PFSK-1 (cell line): ENCODE results near the gene ERVW-1.

ENCODE experiments used
- POLR2AphosphoS5 ChIP-seq: IDR thresholded peaks from 2 replicates; pipeline ENCODE4 v1.6.1; 2012; ENCODE audit warnings: low read depth, mild to moderate bottlenecking, control low read depth, low read length, moderate library complexity
- TF ChIP-seq, protein P1 (sequence below), 2 experiments: IDR thresholded peaks; 2 replicates each; pipeline versions ENCODE4 v1.6.1 to v1.8.0; 2011 to 2012; ENCODE audit warnings: low read depth in 2 of 2, low read length in 2 of 2, control low read depth in 1 of 2, inconsistent platforms in 1 of 2, mild to moderate bottlenecking in 1 of 2, moderate library complexity in 1 of 2; ENCODE audit not compliant: insufficient read depth in 1 of 2

- TF ChIP-seq, protein P1, sequence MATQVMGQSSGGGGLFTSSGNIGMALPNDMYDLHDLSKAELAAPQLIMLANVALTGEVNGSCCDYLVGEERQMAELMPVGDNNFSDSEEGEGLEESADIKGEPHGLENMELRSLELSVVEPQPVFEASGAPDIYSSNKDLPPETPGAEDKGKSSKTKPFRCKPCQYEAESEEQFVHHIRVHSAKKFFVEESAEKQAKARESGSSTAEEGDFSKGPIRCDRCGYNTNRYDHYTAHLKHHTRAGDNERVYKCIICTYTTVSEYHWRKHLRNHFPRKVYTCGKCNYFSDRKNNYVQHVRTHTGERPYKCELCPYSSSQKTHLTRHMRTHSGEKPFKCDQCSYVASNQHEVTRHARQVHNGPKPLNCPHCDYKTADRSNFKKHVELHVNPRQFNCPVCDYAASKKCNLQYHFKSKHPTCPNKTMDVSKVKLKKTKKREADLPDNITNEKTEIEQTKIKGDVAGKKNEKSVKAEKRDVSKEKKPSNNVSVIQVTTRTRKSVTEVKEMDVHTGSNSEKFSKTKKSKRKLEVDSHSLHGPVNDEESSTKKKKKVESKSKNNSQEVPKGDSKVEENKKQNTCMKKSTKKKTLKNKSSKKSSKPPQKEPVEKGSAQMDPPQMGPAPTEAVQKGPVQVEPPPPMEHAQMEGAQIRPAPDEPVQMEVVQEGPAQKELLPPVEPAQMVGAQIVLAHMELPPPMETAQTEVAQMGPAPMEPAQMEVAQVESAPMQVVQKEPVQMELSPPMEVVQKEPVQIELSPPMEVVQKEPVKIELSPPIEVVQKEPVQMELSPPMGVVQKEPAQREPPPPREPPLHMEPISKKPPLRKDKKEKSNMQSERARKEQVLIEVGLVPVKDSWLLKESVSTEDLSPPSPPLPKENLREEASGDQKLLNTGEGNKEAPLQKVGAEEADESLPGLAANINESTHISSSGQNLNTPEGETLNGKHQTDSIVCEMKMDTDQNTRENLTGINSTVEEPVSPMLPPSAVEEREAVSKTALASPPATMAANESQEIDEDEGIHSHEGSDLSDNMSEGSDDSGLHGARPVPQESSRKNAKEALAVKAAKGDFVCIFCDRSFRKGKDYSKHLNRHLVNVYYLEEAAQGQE (IDR thresholded peaks at IDR 0.05; ENCODE audit: insufficient read depth in 1 of 2, low read depth in 2 of 2, low read length in 2 of 2) = no peak
- TF ChIP-seq POLR2AphosphoS5 = no peak
These were observed 39.9 kb upstream of the ERVW-1 start for GRCh38 chr7:92517631-92518030.
